ENCODE measurements around the gene UPK3A. TPM values are rescaled to one million over a fixed set of nuclear protein-coding genes. Genes with fewer than 3 reads are reported as not detected.

UPK3A gene
- total and polyA plus RNA-seq, 2 of the 13 experiments (the other 11 are each of a cell fraction or from before 2014, with no cell fraction given), result 10.5 to 13.8 TPM

DNA sequence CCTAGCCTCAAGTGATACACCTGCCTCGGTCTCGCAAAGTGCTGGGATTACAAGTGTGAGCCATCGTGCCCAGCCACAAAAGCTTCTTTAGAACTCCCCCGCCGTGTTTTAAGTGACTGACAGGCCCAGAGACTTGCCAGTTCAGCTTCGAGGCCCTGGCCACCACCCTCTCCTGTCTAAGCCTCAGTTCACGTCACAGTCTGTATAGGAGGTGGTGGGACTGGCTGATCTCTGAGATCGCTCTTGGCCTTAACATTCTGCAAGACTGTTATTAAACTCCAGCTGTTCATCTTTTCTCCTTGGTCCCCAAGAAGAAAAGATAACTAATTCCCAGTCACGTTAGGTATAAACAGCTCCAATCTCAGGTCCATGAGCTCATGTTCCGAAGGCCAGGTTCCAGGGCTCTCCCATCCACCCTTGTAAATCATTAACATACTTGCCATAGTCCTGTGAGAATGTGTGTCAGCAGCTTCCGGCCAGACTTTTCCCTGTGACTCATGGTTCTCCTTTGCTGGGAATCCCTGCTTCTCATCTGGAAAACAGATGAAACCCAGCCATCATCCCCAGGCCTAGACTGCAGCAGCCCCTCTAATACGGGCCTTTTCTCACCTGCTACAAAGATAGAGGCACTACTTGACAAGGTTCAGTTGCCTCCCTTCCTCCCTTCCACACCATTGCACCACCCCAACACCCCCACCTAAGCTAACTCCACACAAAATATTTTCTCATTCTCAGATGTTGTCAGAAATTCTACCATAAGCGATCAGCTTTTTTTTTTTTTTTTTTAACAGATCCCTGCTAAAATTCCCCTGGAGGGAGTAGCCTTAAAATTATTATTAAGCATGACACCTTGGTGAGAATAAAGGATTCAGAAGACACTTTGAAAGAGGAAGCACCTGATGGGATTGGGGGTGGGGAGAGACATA is 38.4 kb upstream of the UPK3A start (continued):
- TF ChIP-seq, protein P1, sequence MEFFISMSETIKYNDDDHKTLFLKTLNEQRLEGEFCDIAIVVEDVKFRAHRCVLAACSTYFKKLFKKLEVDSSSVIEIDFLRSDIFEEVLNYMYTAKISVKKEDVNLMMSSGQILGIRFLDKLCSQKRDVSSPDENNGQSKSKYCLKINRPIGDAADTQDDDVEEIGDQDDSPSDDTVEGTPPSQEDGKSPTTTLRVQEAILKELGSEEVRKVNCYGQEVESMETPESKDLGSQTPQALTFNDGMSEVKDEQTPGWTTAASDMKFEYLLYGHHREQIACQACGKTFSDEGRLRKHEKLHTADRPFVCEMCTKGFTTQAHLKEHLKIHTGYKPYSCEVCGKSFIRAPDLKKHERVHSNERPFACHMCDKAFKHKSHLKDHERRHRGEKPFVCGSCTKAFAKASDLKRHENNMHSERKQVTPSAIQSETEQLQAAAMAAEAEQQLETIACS (CRISPR knock-in tag; IDR thresholded peaks at IDR 0.05), result no peak
- TF ChIP-seq SIX1 (CRISPR knock-in tag; IDR thresholded peaks at IDR 0.05; ENCODE audit: borderline replicate concordance) (peak; percentile 17; the same call in 1 of the 2 replicates), NR2F2 (IDR thresholded peaks at IDR 0.05; ENCODE audit: borderline replicate concordance, low read depth) (no peak), FOSL2 (CRISPR knock-in tag; IDR thresholded peaks at IDR 0.05) (peak; percentile 97), JUND (CRISPR knock-in tag; IDR thresholded peaks at IDR 0.05) (peak; percentile 87; the same call in 1 of the 2 replicates), ZSCAN21 (CRISPR knock-in tag; IDR thresholded peaks at IDR 0.05; ENCODE audit: borderline replicate concordance) (peak; percentile 30), TMF1 (CRISPR knock-in tag; IDR thresholded peaks at IDR 0.05; ENCODE audit: low read depth) (0 out of 2 replicates have a peak, but pooled peaks have one; percentile 35), SMARCE1 (IDR thresholded peaks at IDR 0.05; ENCODE audit: borderline replicate concordance) (no peak), SOX5 (CRISPR knock-in tag; IDR thresholded peaks at IDR 0.05; ENCODE audit: borderline replicate concordance) (peak; percentile 61; the same call in 1 of the 2 replicates), SPEN (CRISPR knock-in tag; IDR thresholded peaks at IDR 0.05; ENCODE audit: low read depth) (peak; percentile 71), TEAD3 (CRISPR knock-in tag; optimal IDR thresholded peaks at IDR 0.05; ENCODE audit: borderline replicate concordance) (peak; percentile 88)
- TF ChIP-seq, protein P2, sequence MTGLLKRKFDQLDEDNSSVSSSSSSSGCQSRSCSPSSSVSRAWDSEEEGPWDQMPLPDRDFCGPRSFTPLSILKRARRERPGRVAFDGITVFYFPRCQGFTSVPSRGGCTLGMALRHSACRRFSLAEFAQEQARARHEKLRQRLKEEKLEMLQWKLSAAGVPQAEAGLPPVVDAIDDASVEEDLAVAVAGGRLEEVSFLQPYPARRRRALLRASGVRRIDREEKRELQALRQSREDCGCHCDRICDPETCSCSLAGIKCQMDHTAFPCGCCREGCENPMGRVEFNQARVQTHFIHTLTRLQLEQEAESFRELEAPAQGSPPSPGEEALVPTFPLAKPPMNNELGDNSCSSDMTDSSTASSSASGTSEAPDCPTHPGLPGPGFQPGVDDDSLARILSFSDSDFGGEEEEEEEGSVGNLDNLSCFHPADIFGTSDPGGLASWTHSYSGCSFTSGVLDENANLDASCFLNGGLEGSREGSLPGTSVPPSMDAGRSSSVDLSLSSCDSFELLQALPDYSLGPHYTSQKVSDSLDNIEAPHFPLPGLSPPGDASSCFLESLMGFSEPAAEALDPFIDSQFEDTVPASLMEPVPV (CRISPR knock-in tag; IDR thresholded peaks at IDR 0.05), result peak; percentile 79
- TF ChIP-seq, protein P3, sequence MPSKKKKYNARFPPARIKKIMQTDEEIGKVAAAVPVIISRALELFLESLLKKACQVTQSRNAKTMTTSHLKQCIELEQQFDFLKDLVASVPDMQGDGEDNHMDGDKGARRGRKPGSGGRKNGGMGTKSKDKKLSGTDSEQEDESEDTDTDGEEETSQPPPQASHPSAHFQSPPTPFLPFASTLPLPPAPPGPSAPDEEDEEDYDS (CRISPR knock-in tag; IDR thresholded peaks at IDR 0.05), result peak; percentile 83
- TF ChIP-seq, protein P4, sequence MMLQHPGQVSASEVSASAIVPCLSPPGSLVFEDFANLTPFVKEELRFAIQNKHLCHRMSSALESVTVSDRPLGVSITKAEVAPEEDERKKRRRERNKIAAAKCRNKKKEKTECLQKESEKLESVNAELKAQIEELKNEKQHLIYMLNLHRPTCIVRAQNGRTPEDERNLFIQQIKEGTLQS (CRISPR knock-in tag; IDR thresholded peaks at IDR 0.05), result peak; percentile 80; the same call in 1 of the 2 replicates
- TF ChIP-seq, protein P5, sequence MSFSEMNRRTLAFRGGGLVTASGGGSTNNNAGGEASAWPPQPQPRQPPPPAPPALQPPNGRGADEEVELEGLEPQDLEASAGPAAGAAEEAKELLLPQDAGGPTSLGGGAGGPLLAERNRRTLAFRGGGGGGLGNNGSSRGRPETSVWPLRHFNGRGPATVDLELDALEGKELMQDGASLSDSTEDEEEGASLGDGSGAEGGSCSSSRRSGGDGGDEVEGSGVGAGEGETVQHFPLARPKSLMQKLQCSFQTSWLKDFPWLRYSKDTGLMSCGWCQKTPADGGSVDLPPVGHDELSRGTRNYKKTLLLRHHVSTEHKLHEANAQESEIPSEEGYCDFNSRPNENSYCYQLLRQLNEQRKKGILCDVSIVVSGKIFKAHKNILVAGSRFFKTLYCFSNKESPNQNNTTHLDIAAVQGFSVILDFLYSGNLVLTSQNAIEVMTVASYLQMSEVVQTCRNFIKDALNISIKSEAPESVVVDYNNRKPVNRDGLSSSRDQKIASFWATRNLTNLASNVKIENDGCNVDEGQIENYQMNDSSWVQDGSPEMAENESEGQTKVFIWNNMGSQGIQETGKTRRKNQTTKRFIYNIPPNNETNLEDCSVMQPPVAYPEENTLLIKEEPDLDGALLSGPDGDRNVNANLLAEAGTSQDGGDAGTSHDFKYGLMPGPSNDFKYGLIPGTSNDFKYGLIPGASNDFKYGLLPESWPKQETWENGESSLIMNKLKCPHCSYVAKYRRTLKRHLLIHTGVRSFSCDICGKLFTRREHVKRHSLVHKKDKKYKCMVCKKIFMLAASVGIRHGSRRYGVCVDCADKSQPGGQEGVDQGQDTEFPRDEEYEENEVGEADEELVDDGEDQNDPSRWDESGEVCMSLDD (CRISPR knock-in tag; IDR thresholded peaks at IDR 0.05; ENCODE audit: borderline replicate concordance), result peak; percentile 46; the same call in 1 of the 2 replicates
- TF ChIP-seq, protein P6, sequence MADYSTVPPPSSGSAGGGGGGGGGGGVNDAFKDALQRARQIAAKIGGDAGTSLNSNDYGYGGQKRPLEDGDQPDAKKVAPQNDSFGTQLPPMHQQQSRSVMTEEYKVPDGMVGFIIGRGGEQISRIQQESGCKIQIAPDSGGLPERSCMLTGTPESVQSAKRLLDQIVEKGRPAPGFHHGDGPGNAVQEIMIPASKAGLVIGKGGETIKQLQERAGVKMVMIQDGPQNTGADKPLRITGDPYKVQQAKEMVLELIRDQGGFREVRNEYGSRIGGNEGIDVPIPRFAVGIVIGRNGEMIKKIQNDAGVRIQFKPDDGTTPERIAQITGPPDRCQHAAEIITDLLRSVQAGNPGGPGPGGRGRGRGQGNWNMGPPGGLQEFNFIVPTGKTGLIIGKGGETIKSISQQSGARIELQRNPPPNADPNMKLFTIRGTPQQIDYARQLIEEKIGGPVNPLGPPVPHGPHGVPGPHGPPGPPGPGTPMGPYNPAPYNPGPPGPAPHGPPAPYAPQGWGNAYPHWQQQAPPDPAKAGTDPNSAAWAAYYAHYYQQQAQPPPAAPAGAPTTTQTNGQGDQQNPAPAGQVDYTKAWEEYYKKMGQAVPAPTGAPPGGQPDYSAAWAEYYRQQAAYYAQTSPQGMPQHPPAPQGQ (CRISPR knock-in tag; IDR thresholded peaks at IDR 0.05; ENCODE audit: borderline replicate concordance), result no peak
- TF ChIP-seq, protein P7, sequence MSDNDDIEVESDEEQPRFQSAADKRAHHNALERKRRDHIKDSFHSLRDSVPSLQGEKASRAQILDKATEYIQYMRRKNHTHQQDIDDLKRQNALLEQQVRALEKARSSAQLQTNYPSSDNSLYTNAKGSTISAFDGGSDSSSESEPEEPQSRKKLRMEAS (IDR thresholded peaks at IDR 0.05), result peak; percentile 59
- TF ChIP-seq, protein P8, sequence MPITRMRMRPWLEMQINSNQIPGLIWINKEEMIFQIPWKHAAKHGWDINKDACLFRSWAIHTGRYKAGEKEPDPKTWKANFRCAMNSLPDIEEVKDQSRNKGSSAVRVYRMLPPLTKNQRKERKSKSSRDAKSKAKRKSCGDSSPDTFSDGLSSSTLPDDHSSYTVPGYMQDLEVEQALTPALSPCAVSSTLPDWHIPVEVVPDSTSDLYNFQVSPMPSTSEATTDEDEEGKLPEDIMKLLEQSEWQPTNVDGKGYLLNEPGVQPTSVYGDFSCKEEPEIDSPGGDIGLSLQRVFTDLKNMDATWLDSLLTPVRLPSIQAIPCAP (CRISPR knock-in tag; IDR thresholded peaks at IDR 0.05; ENCODE audit: low read depth), result no peak
